GM19099 (cell line): ENCODE data around the gene SYNDIG1.

Source experiments
- POLR2A ChIP-seq: IDR thresholded peaks from 3 replicates; pipeline ENCODE4 v1.6.1; 2011; ENCODE audit warnings: low read depth; ENCODE audit not compliant: insufficient read length; ENCODE audit errors: extremely low read depth

SYNDIG1 gene

GRCh38 chr20:24506696-24507095 is 37.3 kb downstream of the SYNDIG1 start:
- TF ChIP-seq POLR2A = no peak

GRCh38 chr20:24507182-24507853 is 37.9 kb downstream of the SYNDIG1 start:
- no peak for TF ChIP-seq POLR2A

GRCh38 chr20:24518515-24518914 is 49.1 kb downstream of the SYNDIG1 start:
- TF ChIP-seq POLR2A = no peak

GRCh38 chr20:24519476-24519875 is 50.0 kb downstream of the SYNDIG1 start:
- TF ChIP-seq POLR2A = no peak

- no peak for TF ChIP-seq POLR2A
Measured at GRCh38 chr20:24521032-24521431, 51.6 kb downstream of the SYNDIG1 start.

- no peak for TF ChIP-seq POLR2A
Measured at GRCh38 chr20:24522452-24523330, 53.3 kb downstream of the SYNDIG1 start.

- TF ChIP-seq POLR2A = no peak
Measured at GRCh38 chr20:24523661-24524060, 54.2 kb downstream of the SYNDIG1 start.

GRCh38 chr20:24528583-24529368 is 59.3 kb downstream of the SYNDIG1 start:
- TF ChIP-seq POLR2A = no peak

GRCh38 chr20:24529369-24529719 is 59.9 kb downstream of the SYNDIG1 start:
- no peak for TF ChIP-seq POLR2A

- no peak for TF ChIP-seq POLR2A
Measured at GRCh38 chr20:24530131-24530680, 60.8 kb downstream of the SYNDIG1 start.

- TF ChIP-seq POLR2A = no peak
Measured at GRCh38 chr20:24531202-24531601, 61.8 kb downstream of the SYNDIG1 start.

- no peak for TF ChIP-seq POLR2A
Measured at GRCh38 chr20:24531631-24532419, 62.4 kb downstream of the SYNDIG1 start.

GRCh38 chr20:24533449-24533848 is 64.0 kb downstream of the SYNDIG1 start:
- TF ChIP-seq POLR2A = no peak

GRCh38 chr20:24534282-24534681 is 64.9 kb downstream of the SYNDIG1 start:
- no peak for TF ChIP-seq POLR2A
